Measurements from ENCODE around the gene OSBPL3.

GRCh38 chr7:24956021-24956420, 24.0 kb downstream of the OSBPL3 start:
- no peak for TF ChIP-seq CTCF (IDR thresholded peaks at IDR 0.05)
- no peak for TF ChIP-seq EZH2 (IDR thresholded peaks at IDR 0.05)

Measured in neural progenitor cell (in vitro differentiated cells).